Colonic mucosa (tissue), 4 donors: Measurements from ENCODE around the gene BRINP1. TPM values are rescaled to one million over a fixed set of nuclear protein-coding genes. Genes with fewer than 3 reads are reported as not detected.

Source experiments
- DNase-seq: peaks from one replicate; pipeline ENCODE4 v3.0.0-alpha.2; 2020
- H3K27ac ChIP-seq: fragments of 200-600 bp; one replicate; pipeline ENCODE4 v1.8.0; 2021
- H3K27me3 ChIP-seq: fragments of 200-600 bp; one replicate; pipeline ENCODE4 v1.8.0; 2021
- H3K36me3 ChIP-seq: fragments of 200-600 bp; one replicate; pipeline ENCODE4 v1.8.0; 2021
- H3K4me1 ChIP-seq: fragments of 200-600 bp; one replicate; pipeline ENCODE4 v1.8.0; 2021; ENCODE audit warnings: mild to moderate bottlenecking
- H3K4me3 ChIP-seq: fragments of 200-600 bp; one replicate; pipeline ENCODE4 v1.8.0; 2021
- H3K9ac ChIP-seq, 2 donors: one replicate each; pipeline ENCODE4 v1.7.0; 2013; ENCODE audit warnings: control low read depth in 2 of 2, low read depth in 2 of 2, low read length in 2 of 2
- H3K9me3 ChIP-seq: fragments of 200-600 bp; one replicate; pipeline ENCODE4 v1.8.0; 2021
- intact Hi-C: fragments of 100-400 bp; cut with DNase I; formaldehyde crosslinking; loops from one replicate; pipeline ENCODE4 v1.14.1; 2022
- total RNA-seq, 2 donors: library from RNA; stranded (reverse); fragmentation: NEBNext Ultra II Directional in 1 of 2; extraction: Animal tissue kit (Norgen Biotek cat#: 25700) in 1 of 2; gene quantifications; one replicate each; pipeline ENCODE4 v1.2.1, GENCODE V29; 2021
- TF ChIP-seq, protein P1 (sequence below): fragments of 200-600 bp; IDR thresholded peaks from one replicate; pipeline ENCODE4 v1.8.0; 2022; ENCODE audit warnings: antibody characterized with exemption, mild to moderate bottlenecking
- donor health status: healthy.
- donor health status: DM: no; HTN: no; CAD: no.
- donor health status: DM: no; HTN: no; CAD: no.

Gene BRINP1
- total RNA-seq, 2 donors from 2014 or later, result 0.10 to 0.13 TPM

DNA sequence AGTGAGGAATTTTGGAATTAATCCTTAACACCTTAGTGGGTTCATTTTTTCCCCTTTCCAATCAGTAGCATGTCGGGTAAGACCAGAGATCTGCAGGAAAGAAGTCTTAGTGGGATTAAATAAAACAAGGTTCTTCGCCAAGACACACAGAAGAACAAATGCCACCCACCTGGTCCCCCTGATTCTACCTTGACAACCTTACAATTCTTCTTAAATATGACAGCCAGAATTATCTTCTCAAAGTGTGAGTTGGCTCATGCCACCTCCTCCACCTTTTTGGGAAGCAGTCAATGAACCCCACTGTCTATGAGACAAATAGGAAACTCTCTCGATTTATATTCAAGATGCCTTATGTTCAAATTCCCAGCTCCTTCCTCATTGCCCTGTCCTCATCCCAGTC, 105.1 kb downstream of the BRINP1 start:
- no peak for DNase-seq

DNA sequence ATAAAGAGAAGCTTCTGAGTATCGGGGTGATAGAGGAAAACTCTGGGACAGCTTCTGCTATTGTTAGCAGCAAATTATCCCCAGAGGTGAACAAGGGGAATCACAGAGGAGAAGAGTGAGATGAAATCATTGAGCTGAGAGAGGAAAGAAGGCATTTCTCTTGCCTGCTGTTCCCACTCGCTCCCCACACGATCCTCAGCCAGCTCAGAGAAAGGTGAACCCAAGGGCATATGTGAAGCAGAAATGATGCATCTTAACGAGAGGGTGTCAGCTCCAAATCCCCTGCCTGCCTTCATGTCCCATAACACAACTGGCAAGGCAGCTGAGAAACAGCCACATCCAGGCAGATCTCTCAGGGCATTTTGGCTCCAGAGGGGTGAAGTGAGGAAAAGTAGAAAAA, 111.6 kb downstream of the BRINP1 start:
- Histone ChIP-seq H3K9me3 (no peaks in the 10 kb centered on the region), H3K9ac (no peak overlapping the region), H3K36me3 (no peaks in the 10 kb centered on the region), H3K4me1 (no peaks in the 10 kb centered on the region), H3K27ac (no peak overlapping the region), H3K4me3 (no peak overlapping the region), H3K27me3 (no peaks in the 10 kb centered on the region)
- intact Hi-C loops, result no loop called here
- TF ChIP-seq, protein P1, sequence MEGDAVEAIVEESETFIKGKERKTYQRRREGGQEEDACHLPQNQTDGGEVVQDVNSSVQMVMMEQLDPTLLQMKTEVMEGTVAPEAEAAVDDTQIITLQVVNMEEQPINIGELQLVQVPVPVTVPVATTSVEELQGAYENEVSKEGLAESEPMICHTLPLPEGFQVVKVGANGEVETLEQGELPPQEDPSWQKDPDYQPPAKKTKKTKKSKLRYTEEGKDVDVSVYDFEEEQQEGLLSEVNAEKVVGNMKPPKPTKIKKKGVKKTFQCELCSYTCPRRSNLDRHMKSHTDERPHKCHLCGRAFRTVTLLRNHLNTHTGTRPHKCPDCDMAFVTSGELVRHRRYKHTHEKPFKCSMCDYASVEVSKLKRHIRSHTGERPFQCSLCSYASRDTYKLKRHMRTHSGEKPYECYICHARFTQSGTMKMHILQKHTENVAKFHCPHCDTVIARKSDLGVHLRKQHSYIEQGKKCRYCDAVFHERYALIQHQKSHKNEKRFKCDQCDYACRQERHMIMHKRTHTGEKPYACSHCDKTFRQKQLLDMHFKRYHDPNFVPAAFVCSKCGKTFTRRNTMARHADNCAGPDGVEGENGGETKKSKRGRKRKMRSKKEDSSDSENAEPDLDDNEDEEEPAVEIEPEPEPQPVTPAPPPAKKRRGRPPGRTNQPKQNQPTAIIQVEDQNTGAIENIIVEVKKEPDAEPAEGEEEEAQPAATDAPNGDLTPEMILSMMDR, result no peak
- no peak for DNase-seq

More for the DNA sequence above, 105.1 kb downstream of the BRINP1 start:
- H3K4me3 ChIP-seq, result no peak overlapping the region
- no peak overlapping the region for H3K27ac ChIP-seq
- no peaks in the 10 kb centered on the region for H3K27me3 ChIP-seq
- intact Hi-C loops, result no loop called here
- H3K36me3 ChIP-seq, result no peaks in the 10 kb centered on the region
- no peaks in the 10 kb centered on the region for H3K9me3 ChIP-seq
- no peaks in the 10 kb centered on the region for H3K4me1 ChIP-seq
- H3K9ac ChIP-seq, result no peak overlapping the region
- TF ChIP-seq, protein P1, result no peak

- Histone ChIP-seq H3K4me1 (no peaks in the 10 kb centered on the region), H3K4me3 (no peak overlapping the region), H3K9me3 (no peaks in the 10 kb centered on the region), H3K36me3 (no peaks in the 10 kb centered on the region), H3K27me3 (no peaks in the 10 kb centered on the region), H3K27ac (no peak overlapping the region), H3K9ac (no peak overlapping the region)
- DNase-seq, result no peak
- intact Hi-C loops, result no loop called here
- TF ChIP-seq, protein P1, result no peak
Measured at GRCh38 chr9:119255116-119255515, 114.1 kb downstream of the BRINP1 start.

GRCh38 chr9:119252671-119253299, 116.5 kb downstream of the BRINP1 start:
- TF ChIP-seq, protein P1, result no peak
- Histone ChIP-seq H3K4me1 (no peaks in the 10 kb centered on the region), H3K36me3 (no peaks in the 10 kb centered on the region), H3K27ac (no peak overlapping the region), H3K9me3 (no peaks in the 10 kb centered on the region), H3K4me3 (no peak overlapping the region), H3K27me3 (no peaks in the 10 kb centered on the region), H3K9ac (no peak overlapping the region)
- no peak for DNase-seq
- intact Hi-C loops, result no loop called here

- no peak overlapping the region for H3K4me3 ChIP-seq
- intact Hi-C loops, result no loop called here
- no peaks in the 10 kb centered on the region for H3K36me3 ChIP-seq
- no peak overlapping the region for H3K9ac ChIP-seq
- DNase-seq, result no peak
- no peaks in the 10 kb centered on the region for H3K27me3 ChIP-seq
- TF ChIP-seq, protein P1, result no peak
- H3K4me1 ChIP-seq, result no peaks in the 10 kb centered on the region
- no peak overlapping the region for H3K27ac ChIP-seq
- H3K9me3 ChIP-seq, result no peaks in the 10 kb centered on the region
Measured at GRCh38 chr9:119251936-119252335, 117.3 kb downstream of the BRINP1 start.
